ENCODE results near the gene GREB1L. TPM values are rescaled to one million over a fixed set of nuclear protein-coding genes. Genes with fewer than 3 reads are reported as not detected.
A peak's percentile ranks its signal among the peaks of the same experiment; 100 is the strongest.

GREB1L gene
- total RNA-seq, 2 donors from 2014 or later, result 2.0 to 21.6 TPM

GRCh38 chr18:21486905-21487437, 244.9 kb downstream of the GREB1L start:
- H3K36me3 ChIP-seq, result no peaks in the 10 kb centered on the region
- no peak overlapping the region for H3K4me3 ChIP-seq
- TF ChIP-seq, protein P1, sequence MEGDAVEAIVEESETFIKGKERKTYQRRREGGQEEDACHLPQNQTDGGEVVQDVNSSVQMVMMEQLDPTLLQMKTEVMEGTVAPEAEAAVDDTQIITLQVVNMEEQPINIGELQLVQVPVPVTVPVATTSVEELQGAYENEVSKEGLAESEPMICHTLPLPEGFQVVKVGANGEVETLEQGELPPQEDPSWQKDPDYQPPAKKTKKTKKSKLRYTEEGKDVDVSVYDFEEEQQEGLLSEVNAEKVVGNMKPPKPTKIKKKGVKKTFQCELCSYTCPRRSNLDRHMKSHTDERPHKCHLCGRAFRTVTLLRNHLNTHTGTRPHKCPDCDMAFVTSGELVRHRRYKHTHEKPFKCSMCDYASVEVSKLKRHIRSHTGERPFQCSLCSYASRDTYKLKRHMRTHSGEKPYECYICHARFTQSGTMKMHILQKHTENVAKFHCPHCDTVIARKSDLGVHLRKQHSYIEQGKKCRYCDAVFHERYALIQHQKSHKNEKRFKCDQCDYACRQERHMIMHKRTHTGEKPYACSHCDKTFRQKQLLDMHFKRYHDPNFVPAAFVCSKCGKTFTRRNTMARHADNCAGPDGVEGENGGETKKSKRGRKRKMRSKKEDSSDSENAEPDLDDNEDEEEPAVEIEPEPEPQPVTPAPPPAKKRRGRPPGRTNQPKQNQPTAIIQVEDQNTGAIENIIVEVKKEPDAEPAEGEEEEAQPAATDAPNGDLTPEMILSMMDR (IDR thresholded peaks at IDR 0.05), result no peak
- TF ChIP-seq POLR2AphosphoS5 (IDR thresholded peaks at IDR 0.05) (no peak), POLR2A (IDR thresholded peaks at IDR 0.05) (no peak)
- WGBS, result 83% methylated on average over 3 of the region's 3 CpGs
- DNase-seq (ENCODE audit: low spot score), result no peak
- no peak overlapping the region for H3K27ac ChIP-seq
- no peaks in the 10 kb centered on the region for H3K27me3 ChIP-seq (replicated peaks; ENCODE audit: insufficient read depth)
- intact Hi-C loops (cut with DNase I), result no loop called here
- H3K4me1 ChIP-seq (replicated peaks), result no peaks in the 10 kb centered on the region
- no peaks in the 10 kb centered on the region for H3K9me3 ChIP-seq

GRCh38 chr18:21489119-21489750, 247.2 kb downstream of the GREB1L start:
- no peaks in the 10 kb centered on the region for H3K36me3 ChIP-seq
- no peak overlapping the region for H3K4me3 ChIP-seq
- intact Hi-C loops (cut with DNase I), result no loop called here
- WGBS, result 48% methylated on average over 6 of the region's 6 CpGs
- no peaks in the 10 kb centered on the region for H3K27me3 ChIP-seq (replicated peaks; ENCODE audit: insufficient read depth)
- H3K4me1 ChIP-seq (replicated peaks), result no peaks in the 10 kb centered on the region
- H3K9me3 ChIP-seq, result no peaks in the 10 kb centered on the region
- peak; percentile 39 for DNase-seq (ENCODE audit: low spot score)
- H3K27ac ChIP-seq, result no peak overlapping the region
- no peak for TF ChIP-seq POLR2A (IDR thresholded peaks at IDR 0.05)
- no peak for TF ChIP-seq POLR2AphosphoS5 (IDR thresholded peaks at IDR 0.05)
- TF ChIP-seq, protein P1 (IDR thresholded peaks at IDR 0.05), result peak in 3 of 4 experiments; percentile 54 to 62 (median 58)

DNA sequence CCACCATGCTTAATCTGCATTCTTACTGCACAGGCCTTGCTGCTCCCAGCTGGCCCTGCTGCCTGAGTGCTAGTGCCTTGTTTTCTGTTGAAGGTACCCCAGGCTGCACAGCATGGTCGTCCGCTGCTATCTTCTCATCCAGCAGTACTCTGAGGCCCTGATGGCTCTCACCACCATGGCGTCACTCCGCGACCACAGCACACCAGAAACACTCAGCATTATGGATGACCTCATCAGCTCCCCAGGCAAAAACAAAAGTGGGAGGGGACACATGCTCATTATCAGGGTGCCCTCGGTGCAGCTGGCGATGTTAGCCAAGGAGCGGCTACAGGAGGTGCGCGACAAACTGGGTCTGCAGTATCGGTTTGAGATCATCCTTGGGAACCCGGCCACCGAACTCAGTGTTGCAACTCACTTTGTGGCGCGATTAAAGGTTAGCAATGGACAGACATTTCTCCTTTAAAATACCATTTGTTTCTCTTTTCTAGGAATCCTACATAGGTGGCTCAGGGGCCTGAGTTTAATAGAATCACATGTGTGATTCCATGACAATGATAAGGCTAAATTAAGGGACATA, 248.0 kb downstream of the GREB1L start:
- no peak for TF ChIP-seq POLR2AphosphoS5 (IDR thresholded peaks at IDR 0.05)
- TF ChIP-seq, protein P1 (IDR thresholded peaks at IDR 0.05), result no peak
- H3K27ac ChIP-seq, result no peak overlapping the region
- H3K36me3 ChIP-seq, result no peaks in the 10 kb centered on the region
- 95% methylated on average over 15 of the region's 15 CpGs for WGBS
- H3K27me3 ChIP-seq (replicated peaks; ENCODE audit: insufficient read depth), result no peaks in the 10 kb centered on the region
- intact Hi-C loops (cut with DNase I), result no loop called here
- no peaks in the 10 kb centered on the region for H3K9me3 ChIP-seq
- no peaks in the 10 kb centered on the region for H3K4me1 ChIP-seq (replicated peaks)
- DNase-seq (ENCODE audit: low spot score), result no peak
- no peak overlapping the region for H3K4me3 ChIP-seq

DNA sequence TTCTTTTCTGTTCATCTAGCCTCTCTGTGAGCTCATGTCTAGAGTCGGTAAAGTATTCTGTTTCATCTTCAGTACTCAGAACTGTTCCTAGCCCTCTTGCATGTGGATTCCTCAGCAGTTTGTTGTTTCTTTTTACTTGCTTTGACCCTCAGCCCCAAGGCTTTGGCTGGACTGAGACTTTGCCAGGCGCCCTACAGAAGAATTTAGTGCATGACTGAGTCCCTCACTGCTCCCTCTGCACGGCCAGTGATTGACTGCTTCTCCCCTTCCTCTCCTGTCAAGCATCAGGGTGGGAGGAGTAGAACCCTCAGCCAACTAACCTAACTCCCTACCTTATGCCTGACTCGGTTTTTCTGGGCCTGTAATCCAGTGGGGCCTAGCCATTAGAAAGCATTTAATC, 248.7 kb downstream of the GREB1L start:
- DNase-seq (ENCODE audit: low spot score), result no peak
- H3K36me3 ChIP-seq, result no peaks in the 10 kb centered on the region
- H3K9me3 ChIP-seq, result no peaks in the 10 kb centered on the region
- H3K27ac ChIP-seq, result no peak overlapping the region
- 68% methylated on average over 4 of the region's 4 CpGs for WGBS
- no peaks in the 10 kb centered on the region for H3K4me1 ChIP-seq (replicated peaks)
- TF ChIP-seq, protein P1 (IDR thresholded peaks at IDR 0.05), result no peak
- TF ChIP-seq POLR2A (IDR thresholded peaks at IDR 0.05), result no peak
- TF ChIP-seq POLR2AphosphoS5 (IDR thresholded peaks at IDR 0.05), result no peak
- H3K4me3 ChIP-seq, result no peak overlapping the region
- no peaks in the 10 kb centered on the region for H3K27me3 ChIP-seq (replicated peaks; ENCODE audit: insufficient read depth)
- intact Hi-C loops (cut with DNase I), result no loop called here

All from prostate gland (tissue), 2 donors.